Peyer's patch (tissue), 4 donors: Measurements from ENCODE around the gene PRKCA. TPM values are rescaled to one million over a fixed set of nuclear protein-coding genes. Genes with fewer than 3 reads are reported as not detected.
A peak's percentile ranks its signal among the peaks of the same experiment; 100 is the strongest.

Experiments
- DNase-seq, 3 donors: peaks; one replicate each; pipeline ENCODE4 v3.0.0-alpha.2; 2017 to 2019
- H3K27ac ChIP-seq, 4 donors: fragments of 200-600 bp; sonication (generic); one replicate each; pipeline ENCODE4 v1.5.1; 2016 to 2019
- H3K27me3 ChIP-seq, 2 donors: fragments of 200-600 bp; sonication (generic); one replicate each; pipeline ENCODE4 v1.5.1; 2019
- H3K36me3 ChIP-seq, 3 donors: fragments of 200-600 bp; sonication (generic); one replicate each; pipeline ENCODE4 v1.5.1; 2016 to 2019
- H3K4me1 ChIP-seq, 4 donors: fragments of 200-600 bp; sonication (generic); one replicate each; pipeline ENCODE4 v1.5.1; 2016 to 2019
- H3K4me3 ChIP-seq, 4 donors: fragments of 200-600 bp; sonication (generic); 1 replicate in 3 of 4; 2 replicates in 1 of 4; pipeline ENCODE4 v1.5.1; 2016 to 2019; ENCODE audit warnings: mild to moderate bottlenecking in 1 of 4
- H3K9me3 ChIP-seq, 4 donors: fragments of 200-600 bp; sonication (generic); one replicate each; pipeline ENCODE4 v1.5.1; 2016 to 2019; ENCODE audit warnings: mild to moderate bottlenecking in 1 of 4
- CTCF ChIP-seq, 6 experiments: fragments of 450-650 bp in 4 of 6; fragments of 200-600 bp in 2 of 6; sonication (generic) in 1 of 6; IDR thresholded peaks; one replicate each; pipeline ENCODE4 v1.5.1; 2017 to 2019; ENCODE audit warnings: antibody characterized with exemption in 6 of 6, mild to moderate bottlenecking in 3 of 6, moderate library complexity in 1 of 6
- POLR2A ChIP-seq, 2 donors: fragments of 450-650 bp; IDR thresholded peaks; one replicate each; pipeline ENCODE4 v1.5.1; 2017; ENCODE audit warnings: antibody characterized with exemption in 2 of 2, mild to moderate bottlenecking in 2 of 2, moderate library complexity in 2 of 2
- total RNA-seq, 4 donors: library from RNA; depleted of rRNA; stranded (reverse); fragments of >200 nt; gene quantifications; one replicate each; pipeline ENCODE4 v1.1.0, GENCODE V29; 2016

The PRKCA gene
- total RNA-seq, 4 donors from 2014 or later, result 32.2 to 47.0 (median 43.5) TPM

GRCh38 chr17:66430846-66431795 is 128.7 kb downstream of the PRKCA start:
- Histone ChIP-seq H3K36me3 (no peaks in the 10 kb centered on the region), H3K27ac (peak overlapping the region in 1 of 4 donors; percentile 18), H3K4me3 (no peak overlapping the region), H3K9me3 (no peaks in the 10 kb centered on the region), H3K4me1 (no peaks in the 10 kb centered on the region), H3K27me3 (no peaks in the 10 kb centered on the region)
- no peak for DNase-seq
- TF ChIP-seq POLR2A (IDR thresholded peaks at IDR 0.05) (no peak), CTCF (IDR thresholded peaks at IDR 0.05) (no peak)

- H3K36me3 ChIP-seq, result no peaks in the 10 kb centered on the region
- peak overlapping the region in 1 of 4 donors; percentile 18 for H3K27ac ChIP-seq
- TF ChIP-seq CTCF (IDR thresholded peaks at IDR 0.05) (no peak), POLR2A (IDR thresholded peaks at IDR 0.05) (no peak)
Observed at GRCh38 chr17:66431910-66432309, 129.5 kb downstream of the PRKCA start.

GRCh38 chr17:66432411-66432957 is 130.1 kb downstream of the PRKCA start:
- H3K27me3 ChIP-seq, result no peaks in the 10 kb centered on the region
- no peak for TF ChIP-seq POLR2A (IDR thresholded peaks at IDR 0.05)
- no peak for TF ChIP-seq CTCF (IDR thresholded peaks at IDR 0.05)
- H3K27ac ChIP-seq, result no peak overlapping the region
- H3K4me1 ChIP-seq, result no peaks in the 10 kb centered on the region
- DNase-seq, result no peak
- no peak overlapping the region for H3K4me3 ChIP-seq
- no peaks in the 10 kb centered on the region for H3K36me3 ChIP-seq
- H3K9me3 ChIP-seq, result no peaks in the 10 kb centered on the region

More at GRCh38 chr17:66431910-66432309, 129.5 kb downstream of the PRKCA start:
- Histone ChIP-seq H3K4me1 (no peaks in the 10 kb centered on the region), H3K4me3 (no peak overlapping the region), H3K9me3 (no peaks in the 10 kb centered on the region), H3K27me3 (no peaks in the 10 kb centered on the region)
- peak in 1 of 3 donors; percentile 32 for DNase-seq

GRCh38 chr17:66432996-66433551 is 130.7 kb downstream of the PRKCA start:
- no peak for DNase-seq
- no peaks in the 10 kb centered on the region for H3K36me3 ChIP-seq

GRCh38 chr17:66435182-66435581 is 132.8 kb downstream of the PRKCA start:
- H3K27ac ChIP-seq, result no peak overlapping the region
- no peak for TF ChIP-seq CTCF (IDR thresholded peaks at IDR 0.05)
- TF ChIP-seq POLR2A (IDR thresholded peaks at IDR 0.05), result no peak
- H3K27me3 ChIP-seq, result no peaks in the 10 kb centered on the region
- H3K36me3 ChIP-seq, result no peaks in the 10 kb centered on the region
- no peak for DNase-seq
- H3K9me3 ChIP-seq, result no peaks in the 10 kb centered on the region
- H3K4me1 ChIP-seq, result no peaks in the 10 kb centered on the region
- no peak overlapping the region for H3K4me3 ChIP-seq

More at GRCh38 chr17:66432996-66433551, 130.7 kb downstream of the PRKCA start:
- Histone ChIP-seq H3K4me3 (no peak overlapping the region), H3K9me3 (no peaks in the 10 kb centered on the region), H3K4me1 (no peaks in the 10 kb centered on the region), H3K27ac (no peak overlapping the region), H3K27me3 (no peaks in the 10 kb centered on the region)
- TF ChIP-seq POLR2A (IDR thresholded peaks at IDR 0.05) (no peak), CTCF (IDR thresholded peaks at IDR 0.05) (no peak)
